ENCODE results near the gene NPDC1.

NPDC1 gene

DNA sequence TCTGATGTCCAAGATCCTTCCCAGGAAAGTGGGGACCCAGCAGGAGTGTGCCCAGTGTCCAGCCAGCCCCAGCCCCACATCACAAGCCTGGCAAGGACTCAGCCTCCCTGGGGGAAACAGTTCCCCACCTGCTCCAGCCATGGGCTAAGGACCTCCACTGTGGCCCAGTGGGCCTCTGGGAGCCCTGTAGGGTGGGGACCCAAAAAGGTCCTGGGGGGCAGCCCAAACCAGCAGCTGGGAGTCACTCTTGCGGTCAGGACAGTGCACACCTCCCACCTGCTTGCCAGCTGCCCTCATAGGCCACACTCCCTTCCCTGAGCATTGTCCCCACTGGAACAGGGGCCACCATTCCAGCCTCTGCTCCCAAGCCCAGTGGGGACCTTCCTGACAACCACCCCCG lies 19.6 kb downstream of the NPDC1 start:
- H3K27ac ChIP-seq, result no peak overlapping the region
- TF ChIP-seq, protein P1, sequence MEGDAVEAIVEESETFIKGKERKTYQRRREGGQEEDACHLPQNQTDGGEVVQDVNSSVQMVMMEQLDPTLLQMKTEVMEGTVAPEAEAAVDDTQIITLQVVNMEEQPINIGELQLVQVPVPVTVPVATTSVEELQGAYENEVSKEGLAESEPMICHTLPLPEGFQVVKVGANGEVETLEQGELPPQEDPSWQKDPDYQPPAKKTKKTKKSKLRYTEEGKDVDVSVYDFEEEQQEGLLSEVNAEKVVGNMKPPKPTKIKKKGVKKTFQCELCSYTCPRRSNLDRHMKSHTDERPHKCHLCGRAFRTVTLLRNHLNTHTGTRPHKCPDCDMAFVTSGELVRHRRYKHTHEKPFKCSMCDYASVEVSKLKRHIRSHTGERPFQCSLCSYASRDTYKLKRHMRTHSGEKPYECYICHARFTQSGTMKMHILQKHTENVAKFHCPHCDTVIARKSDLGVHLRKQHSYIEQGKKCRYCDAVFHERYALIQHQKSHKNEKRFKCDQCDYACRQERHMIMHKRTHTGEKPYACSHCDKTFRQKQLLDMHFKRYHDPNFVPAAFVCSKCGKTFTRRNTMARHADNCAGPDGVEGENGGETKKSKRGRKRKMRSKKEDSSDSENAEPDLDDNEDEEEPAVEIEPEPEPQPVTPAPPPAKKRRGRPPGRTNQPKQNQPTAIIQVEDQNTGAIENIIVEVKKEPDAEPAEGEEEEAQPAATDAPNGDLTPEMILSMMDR (IDR thresholded peaks at IDR 0.05), result no peak
- peaks cover 10% of the 10 kb centered on the region for H3K27me3 ChIP-seq
- peaks cover 32 to 37% of the 10 kb centered on the region in 2 experiments for H3K4me1 ChIP-seq (ENCODE audit: control insufficient read depth in 1 of 2, insufficient read depth in 1 of 2, low read depth in 1 of 2, low read length in 1 of 2)
- no peak overlapping the region for H3K4me3 ChIP-seq (ENCODE audit: low read depth in 1 of 2, low read length in 1 of 2)
- no peaks in the 10 kb centered on the region for H3K9me3 ChIP-seq
- peaks cover 28% of the 10 kb centered on the region for H3K36me3 ChIP-seq

DNA sequence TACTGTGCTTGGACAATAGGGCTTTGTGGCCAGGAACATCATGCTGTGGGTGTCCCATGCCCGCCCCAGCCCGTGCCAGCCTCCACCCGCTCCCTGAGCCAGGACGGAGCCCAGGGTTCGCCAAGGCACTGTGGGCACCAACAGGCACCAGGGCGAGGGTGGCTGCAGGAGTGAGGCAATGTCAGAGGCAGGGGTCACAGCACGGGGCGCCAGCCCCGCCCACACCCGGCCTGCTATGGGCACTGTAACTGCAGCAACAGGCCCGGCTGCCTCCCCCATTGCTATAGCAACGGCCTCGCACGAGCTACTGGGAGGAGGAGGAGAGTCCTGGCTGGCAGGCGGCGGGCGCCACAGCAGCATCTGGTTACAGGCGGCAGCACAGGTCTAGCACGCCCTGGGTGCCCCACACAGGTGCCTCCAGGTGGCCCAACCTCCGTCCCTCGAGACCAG lies 20.4 kb downstream of the NPDC1 start:
- TF ChIP-seq, protein P1 (IDR thresholded peaks at IDR 0.05), result no peak
- peaks cover 26 to 28% of the 10 kb centered on the region in 2 experiments for H3K4me1 ChIP-seq (ENCODE audit: control insufficient read depth in 1 of 2, insufficient read depth in 1 of 2, low read depth in 1 of 2, low read length in 1 of 2)
- H3K27me3 ChIP-seq, result peaks cover 10% of the 10 kb centered on the region
- H3K36me3 ChIP-seq, result peaks cover 28% of the 10 kb centered on the region
- no peak overlapping the region for H3K27ac ChIP-seq
- no peak overlapping the region for H3K4me3 ChIP-seq (ENCODE audit: low read depth in 1 of 2, low read length in 1 of 2)
- no peaks in the 10 kb centered on the region for H3K9me3 ChIP-seq

DNA sequence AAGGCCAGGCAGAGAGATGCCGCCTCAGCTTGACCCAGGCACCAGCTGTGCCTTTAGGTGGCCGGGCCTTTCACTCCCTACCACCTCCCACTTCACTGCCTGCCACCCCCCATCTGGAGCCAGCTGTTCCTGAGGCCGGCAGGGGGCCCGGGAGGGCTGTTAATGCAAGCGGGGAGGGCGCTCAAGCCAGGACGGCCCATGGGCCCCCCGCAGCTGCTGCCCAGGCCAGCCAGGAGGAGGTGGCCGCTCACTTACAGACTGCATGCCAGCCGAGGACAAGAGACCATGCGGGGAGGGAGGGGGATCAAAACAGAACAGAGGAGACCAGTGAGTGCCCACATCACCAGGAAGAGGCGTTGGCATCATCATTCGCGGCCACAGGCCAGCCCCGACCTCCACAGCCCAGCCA lies 22.4 kb downstream of the NPDC1 start:
- Histone ChIP-seq H3K4me1 (ENCODE audit: control insufficient read depth in 1 of 2, insufficient read depth in 1 of 2, low read depth in 1 of 2, low read length in 1 of 2) (peaks cover 9 to 13% of the 10 kb centered on the region in 2 experiments), H3K36me3 (peaks cover 45% of the 10 kb centered on the region), H3K27me3 (peaks cover 10% of the 10 kb centered on the region), H3K4me3 (ENCODE audit: low read depth in 1 of 2, low read length in 1 of 2) (no peak overlapping the region), H3K27ac (no peak overlapping the region), H3K9me3 (no peaks in the 10 kb centered on the region)
- TF ChIP-seq, protein P1 (IDR thresholded peaks at IDR 0.05), result no peak

DNA sequence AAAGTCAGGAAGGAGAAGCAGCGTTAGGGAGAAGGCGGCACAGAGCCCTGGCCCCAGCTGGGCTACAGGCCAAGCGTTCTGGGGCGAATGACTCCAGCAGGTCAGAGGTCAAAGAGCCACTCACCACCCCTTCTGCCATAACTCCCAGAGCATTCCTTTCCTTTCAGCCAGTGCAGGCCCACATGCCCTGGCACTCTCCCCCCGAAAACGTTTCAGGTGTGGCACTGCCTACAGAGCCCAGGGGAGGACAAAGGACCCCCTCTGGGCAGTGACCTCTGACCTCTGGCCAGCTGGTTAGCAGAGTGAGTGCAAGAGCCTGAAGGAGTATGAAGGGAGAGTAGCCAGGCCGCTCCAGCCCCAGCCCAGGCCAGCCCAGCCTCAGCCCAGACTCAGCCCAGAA lies 22.8 kb downstream of the NPDC1 start:
- Histone ChIP-seq H3K27ac (no peak overlapping the region), H3K27me3 (peaks cover 10% of the 10 kb centered on the region), H3K36me3 (peaks cover 45% of the 10 kb centered on the region), H3K4me3 (ENCODE audit: low read depth in 1 of 2, low read length in 1 of 2) (no peak overlapping the region), H3K9me3 (no peaks in the 10 kb centered on the region), H3K4me1 (ENCODE audit: control insufficient read depth in 1 of 2, insufficient read depth in 1 of 2, low read depth in 1 of 2, low read length in 1 of 2) (peaks cover 6 to 10% of the 10 kb centered on the region in 2 experiments)
- TF ChIP-seq, protein P1 (IDR thresholded peaks at IDR 0.05), result no peak

DNA sequence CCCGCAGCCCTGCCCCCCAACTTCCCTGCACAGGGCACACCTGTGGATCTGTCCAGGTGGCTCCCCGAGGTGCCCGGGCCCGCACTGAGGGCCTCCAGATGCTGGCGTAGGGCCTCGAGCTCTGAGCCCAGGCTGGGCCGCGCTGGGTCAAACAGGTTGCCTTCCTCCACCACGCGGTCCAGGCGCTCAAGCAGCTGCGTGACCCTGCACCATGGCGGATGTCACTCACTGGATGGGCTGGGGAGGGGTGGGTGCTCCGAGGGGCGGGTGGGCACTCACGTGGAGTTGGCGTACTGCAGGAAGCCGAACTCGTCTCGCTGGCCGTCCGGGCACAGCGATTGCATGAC lies 23.3 kb downstream of the NPDC1 start:
- Histone ChIP-seq H3K9me3 (no peaks in the 10 kb centered on the region), H3K4me1 (ENCODE audit: control insufficient read depth in 1 of 2, insufficient read depth in 1 of 2, low read depth in 1 of 2, low read length in 1 of 2) (peaks cover 5 to 9% of the 10 kb centered on the region in 2 experiments), H3K27ac (no peak overlapping the region), H3K27me3 (peaks cover 10% of the 10 kb centered on the region), H3K36me3 (peaks cover 50% of the 10 kb centered on the region), H3K4me3 (ENCODE audit: low read depth in 1 of 2, low read length in 1 of 2) (no peak overlapping the region)
- TF ChIP-seq, protein P1 (IDR thresholded peaks at IDR 0.05), result no peak
